CD4-positive, alpha-beta memory T cell (primary cell): Measurements from ENCODE around the gene CD33. TPM values are rescaled to one million over a fixed set of nuclear protein-coding genes. Genes with fewer than 3 reads are reported as not detected.

Experiments used
- CTCF ChIA-PET: fragments of 350-600 bp; sonication (Branson Sonifier 250); formaldehyde crosslinking; loops from one replicate; lab custom pipeline; 2021; ENCODE audit warnings: inconsistent platforms; ENCODE audit not compliant: partially characterized antibody; lab: Charles Lee
- POLR2A ChIA-PET: fragments of 350-600 bp; sonication (Branson Sonifier 250); formaldehyde crosslinking; loops from one replicate; lab custom pipeline; 2021; ENCODE audit not compliant: partially characterized antibody; lab: Charles Lee
- DNase-seq, 5 donors: peaks; one replicate each; pipeline versions ENCODE4 v3.0.0 to v3.0.0-alpha.2; 2020 to 2022; ENCODE audit warnings: mixed read lengths in 1 of 5
- H3K27ac ChIP-seq: one replicate; pipeline ENCODE4 v1.7.0; 2013; ENCODE audit warnings: low read depth, low read length
- H3K27me3 ChIP-seq: 2 replicates; pipeline ENCODE4 v1.7.0; 2013; ENCODE audit warnings: mild to moderate bottlenecking, low read length, moderate library complexity; ENCODE audit not compliant: insufficient read depth
- H3K36me3 ChIP-seq: 2 replicates; pipeline ENCODE4 v1.7.0; 2013; ENCODE audit warnings: mild to moderate bottlenecking, low read length, moderate library complexity; ENCODE audit not compliant: insufficient read depth
- H3K4me1 ChIP-seq: 2 replicates; pipeline ENCODE4 v1.7.0; 2013; ENCODE audit warnings: mild to moderate bottlenecking, low read length, moderate library complexity; ENCODE audit not compliant: insufficient read depth
- H3K4me3 ChIP-seq, 2 donors: one replicate each; pipeline ENCODE4 v1.7.0; 2013; ENCODE audit warnings: low read length in 2 of 2, mild to moderate bottlenecking in 1 of 2
- H3K9me3 ChIP-seq, 2 donors: one replicate each; pipeline ENCODE4 v1.7.0; 2013; ENCODE audit warnings: low read length in 2 of 2, control low read depth in 1 of 2; ENCODE audit not compliant: control insufficient read depth in 1 of 2
- H3K27ac Mint-ChIP-seq, 7 donors: one replicate each; pipeline ENCODE4 v1.8.0; 2020 to 2021; ENCODE audit warnings: mixed read lengths in 7 of 7, mild to moderate bottlenecking in 6 of 7, inconsistent platforms in 3 of 7, moderate library complexity in 3 of 7
- H3K27me3 Mint-ChIP-seq, 2 donors: one replicate each; pipeline ENCODE4 v1.8.0; 2020 to 2021; ENCODE audit warnings: mixed read lengths in 2 of 2
- H3K36me3 Mint-ChIP-seq, 2 donors: one replicate each; pipeline ENCODE4 v1.8.0; 2020 to 2021; ENCODE audit warnings: mixed read lengths in 2 of 2, inconsistent platforms in 1 of 2, mild to moderate bottlenecking in 1 of 2
- H3K4me1 Mint-ChIP-seq, 4 donors: one replicate each; pipeline ENCODE4 v1.8.0; 2020 to 2021; ENCODE audit warnings: mixed read lengths in 4 of 4, mild to moderate bottlenecking in 1 of 4
- H3K4me3 Mint-ChIP-seq, 8 donors: one replicate each; pipeline ENCODE4 v1.8.0; 2020 to 2021; ENCODE audit warnings: mixed read lengths in 8 of 8, mild to moderate bottlenecking in 7 of 8, moderate library complexity in 6 of 8, inconsistent platforms in 3 of 8
- H3K9me3 Mint-ChIP-seq, 8 donors: one replicate each; pipeline ENCODE4 v1.8.0; 2020 to 2021; ENCODE audit warnings: mixed read lengths in 8 of 8, mild to moderate bottlenecking in 5 of 8, inconsistent platforms in 3 of 8, moderate library complexity in 1 of 8
- intact Hi-C: fragments of 100-400 bp; cut with micrococcal nuclease; formaldehyde crosslinking; loops from one replicate; pipeline ENCODE4 v1.15.1; 2023
- polyA plus RNA-seq, 2 donors: library from polyadenylated mRNA; unstranded; fragments of 300-500 nt; fragmentation: Illumina TruSeq; gene quantifications; one replicate each; pipeline ENCODE4 v1.2.3, GENCODE V29; 2021
- total RNA-seq, 2 experiments: library from RNA; stranded (reverse); gene quantifications; one replicate each; pipeline ENCODE4 v1.2.3, GENCODE V29; 2021

Gene CD33
- total and polyA plus RNA-seq, 4 experiments from 2014 or later = 0.47 to 0.58 TPM; not detected in 2

DNA sequence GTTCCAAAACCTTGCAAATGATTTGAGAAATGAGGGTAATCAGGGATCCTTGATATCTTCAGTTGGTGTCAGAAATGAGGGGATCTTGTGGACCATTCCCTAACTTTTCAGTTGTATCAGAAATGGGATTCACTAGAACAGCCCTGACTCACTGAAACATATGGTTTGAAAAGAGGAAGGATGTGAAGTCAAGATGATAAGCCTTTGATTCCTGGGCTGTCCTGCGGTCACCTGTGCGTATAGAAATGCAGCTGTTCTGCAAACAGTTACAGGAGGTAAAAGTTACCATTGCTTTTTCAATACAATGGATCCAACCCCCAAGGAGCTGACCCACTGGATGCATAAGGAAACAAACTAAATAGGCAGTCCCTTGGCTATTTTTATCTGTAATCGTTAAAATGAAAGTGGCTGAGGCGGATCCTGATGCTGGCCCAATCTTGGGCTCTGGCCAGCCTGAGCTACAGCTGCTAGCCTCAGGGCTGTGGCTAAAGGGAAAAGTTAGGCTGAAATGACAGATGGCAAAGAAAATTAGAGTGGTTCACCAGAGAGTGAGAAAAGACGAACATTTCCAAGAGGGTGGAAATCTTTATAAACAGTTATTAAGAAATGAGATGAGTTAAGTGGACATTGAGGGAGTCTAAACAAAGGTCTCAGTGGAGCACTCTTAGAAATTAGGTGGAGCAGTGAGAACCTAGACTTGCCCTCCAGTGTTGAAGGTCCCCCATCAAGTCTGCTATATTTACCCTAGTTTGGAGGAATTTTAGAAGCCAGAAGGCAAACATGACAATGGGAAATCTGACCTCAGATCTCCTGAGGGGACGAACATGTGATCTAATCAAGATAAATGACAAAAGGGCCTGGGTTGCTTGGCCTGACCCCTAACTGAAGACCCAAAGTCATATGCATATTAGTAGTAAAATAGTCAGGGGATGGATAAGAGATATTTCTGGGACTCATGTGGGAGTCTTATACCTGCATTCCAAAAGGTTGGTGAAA is 33.6 kb downstream of the CD33 start:
- Histone ChIP-seq H3K9me3 (no peaks in the 10 kb centered on the region), H3K4me1 (peaks cover 6% of the 10 kb centered on the region), H3K4me3 (no peak overlapping the region), H3K27me3 (no peaks in the 10 kb centered on the region), H3K36me3 (no peaks in the 10 kb centered on the region), H3K27ac (no peak overlapping the region)
- H3K4me3 Mint-ChIP-seq = no peak overlapping the region
- DNase-seq = no peak
- intact Hi-C loops = loop anchor here (1.0 kb wide), 1 partner anchor 100 kb away; no protein-coding TSS in a partner anchor
- H3K9me3 Mint-ChIP-seq = no peaks in the 10 kb centered on the region
- H3K27me3 Mint-ChIP-seq = peaks cover 4 to 5% of the 10 kb centered on the region in 2 donors
- peak overlapping the region in 1 of 7 donors; percentile 52 for H3K27ac Mint-ChIP-seq
- no peaks in the 10 kb centered on the region for H3K36me3 Mint-ChIP-seq
- peaks cover 2 to 18% (median 12%) of the 10 kb centered on the region in 4 donors for H3K4me1 Mint-ChIP-seq
- ChIA-PET CTCF (interaction anchor here (0.8 to 1.5 kb wide), 3 partner anchors 13 to 96 kb away, joined by 3 to 11 read pairs (median 3); no protein-coding TSS in a partner anchor), POLR2A (interaction anchor here (1.1 kb wide), 1 partner anchor 100 kb away, joined by 3 read pairs; no protein-coding TSS in a partner anchor)

- H3K9me3 ChIP-seq = no peaks in the 10 kb centered on the region
- H3K36me3 Mint-ChIP-seq = no peaks in the 10 kb centered on the region
- no peak overlapping the region for H3K27ac Mint-ChIP-seq
- no peak overlapping the region for H3K27ac ChIP-seq
- ChIA-PET POLR2A (interaction anchor here (1.1 kb wide), 1 partner anchor 101 kb away, joined by 3 read pairs; no protein-coding TSS in a partner anchor), CTCF (interaction anchor here (0.7 to 2.2 kb wide), 6 partner anchors 10 to 182 kb away, joined by 3 to 11 read pairs (median 4); no protein-coding TSS in a partner anchor)
- peak in 4 of 5 donors; percentile 1 to 15 (median 5) for DNase-seq
- no peaks in the 10 kb centered on the region for H3K9me3 Mint-ChIP-seq
- H3K4me3 Mint-ChIP-seq = no peak overlapping the region
- H3K27me3 ChIP-seq = no peaks in the 10 kb centered on the region
- H3K27me3 Mint-ChIP-seq = peaks cover 8 to 12% of the 10 kb centered on the region in 2 donors
- H3K36me3 ChIP-seq = no peaks in the 10 kb centered on the region
- H3K4me1 Mint-ChIP-seq = peaks cover 2 to 18% (median 12%) of the 10 kb centered on the region in 4 donors
- peaks cover 6% of the 10 kb centered on the region for H3K4me1 ChIP-seq
- no peak overlapping the region for H3K4me3 ChIP-seq
- intact Hi-C loops = loop anchor here (1.0 kb wide), 1 partner anchor 101 kb away; no protein-coding TSS in a partner anchor
These were observed 34.7 kb downstream of the CD33 start for GRCh38 chr19:51259348-51260245.

- CTCF ChIA-PET = no interaction called here
- intact Hi-C loops = no loop called here
- H3K27ac ChIP-seq = no peak overlapping the region
- H3K36me3 ChIP-seq = no peaks in the 10 kb centered on the region
- no peak overlapping the region for H3K4me3 ChIP-seq
- DNase-seq = no peak
- H3K4me1 ChIP-seq = no peaks in the 10 kb centered on the region
- H3K9me3 Mint-ChIP-seq = no peaks in the 10 kb centered on the region
- H3K36me3 Mint-ChIP-seq = no peaks in the 10 kb centered on the region
- no peaks in the 10 kb centered on the region for H3K27me3 ChIP-seq
- H3K4me3 Mint-ChIP-seq = no peak overlapping the region
- no peaks in the 10 kb centered on the region for H3K9me3 ChIP-seq
- POLR2A ChIA-PET = no interaction called here
- H3K4me1 Mint-ChIP-seq = peaks cover 0 to 4% (median 0%) of the 10 kb centered on the region in 4 donors
- no peak overlapping the region for H3K27ac Mint-ChIP-seq
- H3K27me3 Mint-ChIP-seq = peaks cover 8 to 14% of the 10 kb centered on the region in 2 donors
These were observed 38.9 kb downstream of the CD33 start for GRCh38 chr19:51263808-51264207.

DNA sequence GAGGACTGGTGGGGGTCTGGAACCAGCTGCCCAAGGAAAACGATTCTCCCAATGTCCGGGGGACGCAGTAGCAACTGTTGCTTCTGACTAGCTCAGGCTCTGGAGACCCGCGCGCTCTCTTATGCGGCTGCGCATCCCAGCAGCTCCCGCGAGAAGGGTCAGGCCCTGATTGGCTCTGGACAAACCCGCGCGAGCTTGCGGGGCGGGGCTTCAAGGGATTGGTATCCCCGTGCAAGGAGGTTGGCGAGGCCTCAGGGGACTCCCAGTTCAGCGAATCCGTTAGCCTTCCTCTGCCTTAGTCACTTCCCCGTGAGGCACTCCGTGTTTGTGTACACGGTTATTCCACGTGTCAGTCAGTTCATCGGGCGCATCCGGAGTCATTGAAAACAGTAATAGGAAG is 46.2 kb downstream of the CD33 start:
- Mint-ChIP-seq H3K27me3 (peaks cover 0 to 2% of the 10 kb centered on the region in 2 donors), H3K9me3 (no peaks in the 10 kb centered on the region), H3K4me3 (peak overlapping the region in 1 of 8 donors; percentile 28), H3K27ac (peak overlapping the region in 2 of 7 donors; percentile 55 to 71), H3K4me1 (peaks cover 0 to 35% (median 20%) of the 10 kb centered on the region in 4 donors), H3K36me3 (no peaks in the 10 kb centered on the region)
- intact Hi-C loops = no loop called here
- Histone ChIP-seq H3K36me3 (no peaks in the 10 kb centered on the region), H3K4me1 (no peaks in the 10 kb centered on the region), H3K4me3 (no peak overlapping the region), H3K27ac (no peak overlapping the region), H3K27me3 (no peaks in the 10 kb centered on the region), H3K9me3 (no peaks in the 10 kb centered on the region)
- CTCF ChIA-PET = no interaction called here
- no peak for DNase-seq
- POLR2A ChIA-PET = no interaction called here

- Mint-ChIP-seq H3K4me3 (peak overlapping the region in 5 of 8 donors; percentile 23 to 67 (median 41)), H3K9me3 (no peaks in the 10 kb centered on the region), H3K4me1 (peaks cover 0 to 35% (median 20%) of the 10 kb centered on the region in 4 donors), H3K36me3 (no peaks in the 10 kb centered on the region), H3K27ac (peak overlapping the region in 5 of 7 donors; percentile 58 to 92 (median 82)), H3K27me3 (peaks cover 0 to 2% of the 10 kb centered on the region in 2 donors)
- POLR2A ChIA-PET = interaction anchor here (0.6 to 1.1 kb wide), 2 partner anchors 67 to 432 kb away, joined by 3 read pairs; no protein-coding TSS in a partner anchor
- Histone ChIP-seq H3K9me3 (no peaks in the 10 kb centered on the region), H3K36me3 (no peaks in the 10 kb centered on the region), H3K27ac (no peak overlapping the region), H3K27me3 (no peaks in the 10 kb centered on the region), H3K4me1 (no peaks in the 10 kb centered on the region), H3K4me3 (no peak overlapping the region)
- intact Hi-C loops = no loop called here
- CTCF ChIA-PET = no interaction called here
- peak in 2 of 5 donors; percentile 28 to 51 for DNase-seq
These were observed 47.4 kb downstream of the CD33 start for GRCh38 chr19:51272183-51272810.

GRCh38 chr19:51274049-51274770 is 49.3 kb downstream of the CD33 start:
- Mint-ChIP-seq H3K4me1 (peaks cover 0 to 35% (median 20%) of the 10 kb centered on the region in 4 donors), H3K27me3 (peaks cover 5% of the 10 kb centered on the region in 2 donors), H3K4me3 (peak overlapping the region in 3 of 8 donors; percentile 1 to 6 (median 4)), H3K9me3 (peaks cover 0 to 4% (median 0%) of the 10 kb centered on the region in 8 donors), H3K27ac (peak overlapping the region in 4 of 7 donors; percentile 10 to 40 (median 25)), H3K36me3 (no peaks in the 10 kb centered on the region)
- intact Hi-C loops = no loop called here
- no peak for DNase-seq
- Histone ChIP-seq H3K9me3 (no peaks in the 10 kb centered on the region), H3K4me3 (no peak overlapping the region), H3K4me1 (no peaks in the 10 kb centered on the region), H3K27ac (no peak overlapping the region), H3K27me3 (no peaks in the 10 kb centered on the region), H3K36me3 (no peaks in the 10 kb centered on the region)
- POLR2A ChIA-PET = no interaction called here
- CTCF ChIA-PET = interaction anchor here (1.4 kb wide), 1 partner anchor 14 kb away, joined by 5 read pairs; no protein-coding TSS in a partner anchor
